H1 (cell line): Measurements from ENCODE around the gene PEX5L. TPM values are rescaled to one million over a fixed set of nuclear protein-coding genes. Genes with fewer than 3 reads are reported as not detected.
"Not testable (repeated sequence)": the region's sequence is repeated elsewhere in the genome, so short reads cannot be mapped to it uniquely, and the experiment has no call there.

Experiments
- CTCF ChIA-PET: fragments of 300-600 bp; sonication (Branson Sonifier 250); formaldehyde crosslinking; loops from one replicate; lab custom pipeline; 2021; ENCODE audit not compliant: partially characterized antibody; lab: Charles Lee
- POLR2A ChIA-PET: fragments of 300-600 bp; sonication (Branson Sonifier 250); formaldehyde crosslinking; loops from one replicate; lab custom pipeline; 2021; ENCODE audit warnings: inconsistent platforms; ENCODE audit not compliant: partially characterized antibody; lab: Charles Lee
- DNase-seq, 2 experiments: peaks; one replicate each; pipeline versions ENCODE4 v3.0.0 to v3.0.0-alpha.2; 2010 to 2022; ENCODE audit warnings: low spot score in 2 of 2, low read depth in 1 of 2, mixed read lengths in 1 of 2
- FAIRE-seq: peaks from 2 replicates; lab custom pipeline; 2011; peaks lifted over from hg19 to GRCh38; lab: Jason Lieb, UNC
- H2AFZ ChIP-seq: 2 replicates; pipeline ENCODE4 v1.8.1; 2012; ENCODE audit warnings: low read length, inconsistent platforms
- H2AK5ac ChIP-seq: 2 replicates; pipeline ENCODE4 v1.6.1; 2013; ENCODE audit warnings: low read depth, low read length
- H2BK120ac ChIP-seq: replicated peaks from 2 replicates; pipeline ENCODE3; 2013; ENCODE audit warnings: low read depth, low read length, inconsistent platforms
- H2BK12ac ChIP-seq: 2 replicates; pipeline ENCODE4 v1.6.1; 2013; ENCODE audit warnings: low read depth, low read length
- H2BK15ac ChIP-seq: 2 replicates; pipeline ENCODE4 v1.6.1; 2013; ENCODE audit warnings: low read length
- H2BK20ac ChIP-seq: 2 replicates; pipeline ENCODE4 v1.6.1; 2013; ENCODE audit warnings: low read length
- H2BK5ac ChIP-seq: 2 replicates; pipeline ENCODE4 v1.6.1; 2013; ENCODE audit warnings: low read depth, low read length
- H3K14ac ChIP-seq: 2 replicates; pipeline ENCODE4 v1.6.1; 2013; ENCODE audit warnings: inconsistent platforms; ENCODE audit not compliant: insufficient read length
- H3K18ac ChIP-seq: 2 replicates; pipeline ENCODE4 v1.6.1; 2013; ENCODE audit warnings: low read length; ENCODE audit errors: extremely low read depth
- H3K23ac ChIP-seq: 2 replicates; pipeline ENCODE4 v1.6.1; 2013; ENCODE audit warnings: inconsistent platforms; ENCODE audit not compliant: insufficient read length
- H3K23me2 ChIP-seq: 2 replicates; pipeline ENCODE4 v1.6.1; 2013; ENCODE audit warnings: low read depth, low read length
- H3K27ac ChIP-seq: 2 replicates; pipeline ENCODE4 v1.6.1; 2011; ENCODE audit warnings: low read depth, low read length, inconsistent platforms
- H3K27me3 ChIP-seq, 4 experiments: replicated peaks in 1 of 4; 1 replicate in 1 of 4; 2 replicates in 3 of 4; pipeline versions ENCODE4 v1.6.1 to v1.8.1; 2011 to 2013; ENCODE audit warnings: low read length in 3 of 4, mild to moderate bottlenecking in 3 of 4, inconsistent platforms in 2 of 4, mixed read lengths in 2 of 4, moderate library complexity in 1 of 4; ENCODE audit not compliant: control insufficient read depth in 3 of 4, insufficient read depth in 3 of 4; ENCODE audit errors: extremely low read depth in 1 of 4
- H3K36me3 ChIP-seq, 4 experiments: 2 replicates each; pipeline versions ENCODE4 v1.6.1 to v1.8.1; 2011 to 2013; ENCODE audit warnings: mild to moderate bottlenecking in 4 of 4, low read length in 3 of 4, moderate library complexity in 2 of 4, control low read depth in 1 of 4, inconsistent platforms in 1 of 4; ENCODE audit not compliant: insufficient read depth in 4 of 4, control insufficient read depth in 2 of 4
- H3K4ac ChIP-seq: replicated peaks from 2 replicates; pipeline ENCODE3; 2013; ENCODE audit warnings: low read length, low read depth, mixed read lengths, inconsistent platforms; ENCODE audit not compliant: insufficient read length
- H3K4me1 ChIP-seq, 4 experiments: replicated peaks in 1 of 4; 1 replicate in 1 of 4; 2 replicates in 3 of 4; pipeline versions ENCODE4 v1.6.1 to v1.8.1; 2011 to 2013; ENCODE audit warnings: low read length in 3 of 4, inconsistent platforms in 2 of 4, mixed read lengths in 1 of 4; ENCODE audit not compliant: insufficient read depth in 4 of 4, control insufficient read depth in 3 of 4
- H3K4me2 ChIP-seq, 2 experiments: 2 replicates each; pipeline versions ENCODE4 v1.6.1 to v1.8.1; 2011 to 2013; ENCODE audit warnings: low read depth in 2 of 2, low read length in 2 of 2, control low read depth in 1 of 2, inconsistent platforms in 1 of 2, mild to moderate bottlenecking in 1 of 2; ENCODE audit not compliant: insufficient read depth in 1 of 2
- H3K4me3 ChIP-seq, 4 experiments: fragments of 200-600, 300-600 bp in 1 of 4; sonication (generic), shearing (Covaris generic), sonication (Bioruptor Twin) in 1 of 4; 2 replicates each; pipeline versions ENCODE4 v1.5.1 to v1.8.1; 2011 to 2016; ENCODE audit warnings: low read length in 4 of 4, low read depth in 3 of 4, control low read depth in 2 of 4, inconsistent platforms in 2 of 4, mild to moderate bottlenecking in 2 of 4, mixed read lengths in 1 of 4, moderate library complexity in 1 of 4; ENCODE audit not compliant: insufficient read depth in 2 of 4; ENCODE audit errors: extremely low read depth in 1 of 4
- H3K56ac ChIP-seq: replicated peaks from 2 replicates; pipeline ENCODE3; 2013; ENCODE audit warnings: low read depth, mild to moderate bottlenecking, mixed read lengths, low read length, inconsistent platforms; ENCODE audit not compliant: insufficient read length
- H3K79me1 ChIP-seq: 2 replicates; pipeline ENCODE4 v1.6.1; 2013; ENCODE audit warnings: low read depth, low read length, control low read depth
- H3K79me2 ChIP-seq, 2 experiments: 2 replicates each; pipeline versions ENCODE4 v1.6.1 to v1.8.1; 2012 to 2013; ENCODE audit warnings: low read length in 2 of 2, mild to moderate bottlenecking in 2 of 2, inconsistent platforms in 1 of 2; ENCODE audit not compliant: insufficient read depth in 2 of 2, control insufficient read depth in 1 of 2
- H3K9ac ChIP-seq, 4 experiments: replicated peaks in 1 of 4; 1 replicate in 1 of 4; 2 replicates in 3 of 4; pipeline versions ENCODE4 v1.6.1 to v1.8.1; 2011 to 2013; ENCODE audit warnings: low read depth in 3 of 4, low read length in 3 of 4, control low read depth in 2 of 4, mild to moderate bottlenecking in 2 of 4, moderate library complexity in 2 of 4, inconsistent platforms in 1 of 4; ENCODE audit errors: extremely low read depth in 1 of 4
- H3K9me3 ChIP-seq, 2 experiments: 2 replicates each; pipeline versions ENCODE4 v1.6.1 to v1.8.1; 2012 to 2013; ENCODE audit warnings: mild to moderate bottlenecking in 2 of 2, moderate library complexity in 2 of 2, control low read depth in 1 of 2, inconsistent platforms in 1 of 2, low read depth in 1 of 2, low read length in 1 of 2, mixed read lengths in 1 of 2; ENCODE audit not compliant: insufficient read depth in 2 of 2
- H4K20me1 ChIP-seq, 2 experiments: replicated peaks in 1 of 2; 2 replicates each; pipeline versions ENCODE3 to v1.8.1; 2011 to 2013; ENCODE audit warnings: inconsistent platforms in 2 of 2, low read length in 2 of 2, mild to moderate bottlenecking in 1 of 2; ENCODE audit not compliant: insufficient read depth in 2 of 2, control insufficient read depth in 1 of 2
- H4K5ac ChIP-seq: 2 replicates; pipeline ENCODE4 v1.6.1; 2013; ENCODE audit warnings: low read length, low read depth, mixed read lengths, inconsistent platforms; ENCODE audit not compliant: insufficient read length
- H4K8ac ChIP-seq: 2 replicates; pipeline ENCODE4 v1.8.0; 2013; ENCODE audit warnings: mild to moderate bottlenecking, moderate library complexity, low read length, inconsistent platforms; ENCODE audit not compliant: insufficient read depth; ENCODE audit errors: extremely low read depth
- H4K91ac ChIP-seq: replicated peaks from 2 replicates; pipeline ENCODE3; 2013; ENCODE audit warnings: low read length, mixed read lengths, inconsistent platforms; ENCODE audit not compliant: insufficient read length
- WGBS, 2 experiments: shearing (Covaris generic) in 1 of 2; methylation state at CpG; one replicate each; pipeline versions ENCODE4 v1.1.6 to v1.1.7; 2013 to 2015; ENCODE audit warnings: low lambda C conversion rate in 2 of 2, mixed read lengths in 2 of 2, inconsistent platforms in 1 of 2, low coverage in 1 of 2, missing lambda C conversion rate in 1 of 2; ENCODE audit not compliant: insufficient replicate concordance in 2 of 2, insufficient coverage in 1 of 2, insufficient read length in 1 of 2; ENCODE audit errors: extremely low coverage in 1 of 2, missing lambda C conversion rate in 1 of 2; 5-methylcytosine and 5-hydroxymethylcytosine counted together
- polyA plus RNA-seq, 7 experiments: library from polyadenylated mRNA; depleted of rRNA in 3 of 7; stranded (reverse) in 5 of 7; unstranded in 2 of 7; fragments of >200 nt in 5 of 7; fragments of 200-250 nt in 2 of 7; gene quantifications; 1 replicate in 5 of 7; 2 replicates in 1 of 7; 4 replicates in 1 of 7; pipeline versions ENCODE4 v1.2.1 to v1.2.3, GENCODE V29; 2011 to 2013; ENCODE audit warnings: missing spikeins in 2 of 7, mixed read lengths in 2 of 7
- total RNA-seq: library from RNA; stranded (reverse); fragmentation: NEBNext Ultra II Directional; extraction: Animal tissue kit (Norgen Biotek cat#: 25700); gene quantifications from 2 replicates; pipeline ENCODE4 v1.2.1, GENCODE V29; 2021

The PEX5L gene
- total and polyA plus RNA-seq, 2 of the 8 experiments (the other 6 are each of a cell fraction or from before 2014, with no cell fraction given), result 0.80 to 4.2 TPM

- H3K4ac ChIP-seq, H2AK5ac ChIP-seq, H3K23ac ChIP-seq, H3K27me3 ChIP-seq, H3K27ac ChIP-seq, H3K23me2 ChIP-seq, H2AFZ ChIP-seq, H2BK15ac ChIP-seq, H4K91ac ChIP-seq, H3K18ac ChIP-seq, CTCF ChIA-PET, FAIRE-seq, H2BK20ac ChIP-seq, H3K4me2 ChIP-seq, H4K5ac ChIP-seq, POLR2A ChIA-PET, DNase-seq, H3K79me2 ChIP-seq, H3K79me1 ChIP-seq, H2BK12ac ChIP-seq, H3K56ac ChIP-seq, H3K14ac ChIP-seq, H3K9ac ChIP-seq, H4K20me1 ChIP-seq, H4K8ac ChIP-seq, H2BK120ac ChIP-seq, H3K4me1 ChIP-seq, H2BK5ac ChIP-seq, H3K36me3 ChIP-seq, H3K4me3 ChIP-seq: not testable (repeated sequence)
- 90% methylated on average over 3 of the region's 3 CpGs; no CpG with 5 or more reads in 1 of the 2 experiments for WGBS, 2 experiments
- peaks cover 10 to 21% of the 10 kb centered on the region in 2 experiments; a peak in 2 of 4 replicates for H3K9me3 ChIP-seq
Observed at GRCh38 chr3:180008318-180008717, 28.4 kb downstream of the PEX5L start.
